Esophagus squamous epithelium (tissue), 5 donors: ENCODE measurements around the gene NAGLU. TPM values are rescaled to one million over a fixed set of nuclear protein-coding genes. Genes with fewer than 3 reads are reported as not detected.
"Not testable (repeated sequence)": the region's sequence is repeated elsewhere in the genome, so short reads cannot be mapped to it uniquely, and the experiment has no call there.

ENCODE experiments used
- DNase-seq: peaks from one replicate; lab custom pipeline; 2025; lab: John Stamatoyannopoulos, UW
- H3K27ac ChIP-seq, 4 donors: fragments of 200-600 bp; sonication (generic); one replicate each; pipeline ENCODE4 v1.5.1; 2016 to 2019; ENCODE audit warnings: mild to moderate bottlenecking in 1 of 4
- H3K27me3 ChIP-seq, 4 donors: fragments of 200-600 bp; sonication (generic); 1 replicate in 3 of 4; 2 replicates in 1 of 4; pipeline versions ENCODE4 v1.5.1 to v1.6.0; 2017 to 2021; ENCODE audit warnings: antibody characterized with exemption in 1 of 4
- H3K36me3 ChIP-seq, 3 donors: fragments of 200-600 bp; sonication (generic); one replicate each; pipeline ENCODE4 v1.5.1; 2016 to 2019
- H3K4me1 ChIP-seq, 3 donors: fragments of 200-600 bp; sonication (generic); one replicate each; pipeline ENCODE4 v1.5.1; 2017 to 2019
- H3K4me3 ChIP-seq, 4 donors: fragments of 200-600 bp; sonication (generic); 1 replicate in 3 of 4; 2 replicates in 1 of 4; pipeline ENCODE4 v1.5.1; 2016 to 2019; ENCODE audit warnings: mild to moderate bottlenecking in 2 of 4, moderate library complexity in 1 of 4
- H3K9me3 ChIP-seq, 3 donors: fragments of 200-600 bp; sonication (generic); one replicate each; pipeline ENCODE4 v1.5.1; 2016 to 2019
- POLR2A ChIP-seq, 4 donors: fragments of 450-650 bp; IDR thresholded peaks; one replicate each; pipeline ENCODE4 v1.6.1; 2017; ENCODE audit warnings: antibody characterized with exemption in 4 of 4, mild to moderate bottlenecking in 4 of 4, moderate library complexity in 3 of 4
- WGBS, 2 donors: methylation state at CpG; one replicate each; pipeline ENCODE4 v1.1.5; 2018; 5-methylcytosine and 5-hydroxymethylcytosine counted together
- intact Hi-C: fragments of 100-400 bp; cut with DNase I; formaldehyde crosslinking; loops from one replicate; pipeline ENCODE4 v1.15.0; 2022
- total RNA-seq, 4 donors: library from RNA; depleted of rRNA; stranded (reverse); fragments of >200 nt; gene quantifications; one replicate each; pipeline ENCODE4 v1.1.0, GENCODE V29; 2016
- TF ChIP-seq, protein P1 (sequence below), 6 experiments: fragments of 450-650 bp in 4 of 6; fragments of 200-600 bp in 2 of 6; sonication (generic) in 2 of 6; IDR thresholded peaks; one replicate each; pipeline ENCODE4 v1.5.1; 2016 to 2019; ENCODE audit warnings: antibody characterized with exemption in 6 of 6, mild to moderate bottlenecking in 4 of 6, moderate library complexity in 4 of 6
- donor health status: DM: yes; HTN: yes; CAD: no.

Gene NAGLU
- total RNA-seq, 4 donors from 2014 or later, result 19.2 to 39.0 (median 26.5) TPM

DNA sequence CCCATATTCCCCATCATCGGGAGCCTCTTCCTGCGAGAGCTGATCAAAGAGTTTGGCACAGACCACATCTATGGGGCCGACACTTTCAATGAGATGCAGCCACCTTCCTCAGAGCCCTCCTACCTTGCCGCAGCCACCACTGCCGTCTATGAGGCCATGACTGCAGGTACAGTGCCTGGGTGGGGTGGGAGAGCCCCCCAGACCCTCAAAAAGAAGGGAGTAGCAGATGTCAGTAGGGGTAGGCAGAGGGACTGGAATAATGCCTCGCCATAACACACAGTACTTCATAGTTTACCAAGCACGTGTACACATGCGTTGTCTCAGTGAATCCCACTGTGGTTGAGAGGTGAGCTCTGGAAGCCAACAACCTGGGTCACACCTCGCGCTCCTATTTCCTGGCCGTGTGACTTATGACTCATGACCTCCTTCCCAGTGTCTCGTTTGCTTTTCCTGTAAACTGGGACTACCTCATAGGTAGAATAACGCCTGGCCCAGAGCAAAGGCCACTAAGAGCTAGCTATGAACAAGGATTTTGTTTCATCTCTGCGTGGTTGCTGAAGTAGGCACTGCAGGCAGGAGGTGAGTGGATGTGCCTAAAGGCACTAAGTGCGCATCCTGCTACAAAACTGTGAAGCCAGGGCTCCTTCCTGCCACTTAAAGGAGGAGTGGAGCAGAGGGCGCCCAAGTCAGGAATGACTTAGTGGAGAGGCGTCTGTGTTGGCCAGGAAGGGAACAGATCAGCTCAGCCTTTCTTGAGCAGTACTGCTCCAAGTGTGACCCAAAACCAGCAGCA, 5.2 kb downstream of the NAGLU start:
- peaks cover 6 to 67% (median 27%) of the 10 kb centered on the region in 3 donors for H3K36me3 ChIP-seq

DNA sequence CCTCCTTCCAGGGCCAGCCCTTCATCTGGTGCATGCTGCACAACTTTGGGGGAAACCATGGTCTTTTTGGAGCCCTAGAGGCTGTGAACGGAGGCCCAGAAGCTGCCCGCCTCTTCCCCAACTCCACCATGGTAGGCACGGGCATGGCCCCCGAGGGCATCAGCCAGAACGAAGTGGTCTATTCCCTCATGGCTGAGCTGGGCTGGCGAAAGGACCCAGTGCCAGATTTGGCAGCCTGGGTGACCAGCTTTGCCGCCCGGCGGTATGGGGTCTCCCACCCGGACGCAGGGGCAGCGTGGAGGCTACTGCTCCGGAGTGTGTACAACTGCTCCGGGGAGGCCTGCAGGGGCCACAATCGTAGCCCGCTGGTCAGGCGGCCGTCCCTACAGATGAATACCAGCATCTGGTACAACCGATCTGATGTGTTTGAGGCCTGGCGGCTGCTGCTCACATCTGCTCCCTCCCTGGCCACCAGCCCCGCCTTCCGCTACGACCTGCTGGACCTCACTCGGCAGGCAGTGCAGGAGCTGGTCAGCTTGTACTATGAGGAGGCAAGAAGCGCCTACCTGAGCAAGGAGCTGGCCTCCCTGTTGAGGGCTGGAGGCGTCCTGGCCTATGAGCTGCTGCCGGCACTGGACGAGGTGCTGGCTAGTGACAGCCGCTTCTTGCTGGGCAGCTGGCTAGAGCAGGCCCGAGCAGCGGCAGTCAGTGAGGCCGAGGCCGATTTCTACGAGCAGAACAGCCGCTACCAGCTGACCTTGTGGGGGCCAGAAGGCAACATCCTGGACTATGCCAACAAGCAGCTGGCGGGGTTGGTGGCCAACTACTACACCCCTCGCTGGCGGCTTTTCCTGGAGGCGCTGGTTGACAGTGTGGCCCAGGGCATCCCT, 7.4 kb downstream of the NAGLU start:
- no peak overlapping the region for H3K27ac ChIP-seq
- H3K36me3 ChIP-seq, result peaks cover 6 to 63% (median 27%) of the 10 kb centered on the region in 3 donors
- H3K9me3 ChIP-seq, result no peaks in the 10 kb centered on the region
- intact Hi-C loops, result no loop called here
- no peak for TF ChIP-seq POLR2A (IDR thresholded peaks at IDR 0.05)
- TF ChIP-seq, protein P1, sequence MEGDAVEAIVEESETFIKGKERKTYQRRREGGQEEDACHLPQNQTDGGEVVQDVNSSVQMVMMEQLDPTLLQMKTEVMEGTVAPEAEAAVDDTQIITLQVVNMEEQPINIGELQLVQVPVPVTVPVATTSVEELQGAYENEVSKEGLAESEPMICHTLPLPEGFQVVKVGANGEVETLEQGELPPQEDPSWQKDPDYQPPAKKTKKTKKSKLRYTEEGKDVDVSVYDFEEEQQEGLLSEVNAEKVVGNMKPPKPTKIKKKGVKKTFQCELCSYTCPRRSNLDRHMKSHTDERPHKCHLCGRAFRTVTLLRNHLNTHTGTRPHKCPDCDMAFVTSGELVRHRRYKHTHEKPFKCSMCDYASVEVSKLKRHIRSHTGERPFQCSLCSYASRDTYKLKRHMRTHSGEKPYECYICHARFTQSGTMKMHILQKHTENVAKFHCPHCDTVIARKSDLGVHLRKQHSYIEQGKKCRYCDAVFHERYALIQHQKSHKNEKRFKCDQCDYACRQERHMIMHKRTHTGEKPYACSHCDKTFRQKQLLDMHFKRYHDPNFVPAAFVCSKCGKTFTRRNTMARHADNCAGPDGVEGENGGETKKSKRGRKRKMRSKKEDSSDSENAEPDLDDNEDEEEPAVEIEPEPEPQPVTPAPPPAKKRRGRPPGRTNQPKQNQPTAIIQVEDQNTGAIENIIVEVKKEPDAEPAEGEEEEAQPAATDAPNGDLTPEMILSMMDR (IDR thresholded peaks at IDR 0.05), result no peak
- DNase-seq, result no peak
- 75% methylated on average over 8 of the region's 39 CpGs; no CpG with 5 or more reads in 1 of the 2 donors for WGBS, 2 donors
- peaks cover 8 to 28% (median 16%) of the 10 kb centered on the region in 3 donors for H3K4me1 ChIP-seq
- H3K4me3 ChIP-seq, result no peak overlapping the region
- H3K27me3 ChIP-seq, result no peaks in the 10 kb centered on the region

More for the DNA sequence above, 5.2 kb downstream of the NAGLU start:
- intact Hi-C loops, result no loop called here
- 64 to 69% methylated on average over 14 to 16 of the region's 17 CpGs for WGBS, 2 donors
- Histone ChIP-seq H3K9me3 (no peaks in the 10 kb centered on the region), H3K4me1 (peaks cover 9 to 27% (median 10%) of the 10 kb centered on the region in 3 donors), H3K27ac (peak overlapping the region in 3 of 4 donors; percentile 25 to 47 (median 30)), H3K27me3 (no peaks in the 10 kb centered on the region), H3K4me3 (no peak overlapping the region)
- TF ChIP-seq, protein P1 (IDR thresholded peaks at IDR 0.05), result no peak
- TF ChIP-seq POLR2A (IDR thresholded peaks at IDR 0.05), result no peak
- DNase-seq, result no peak

DNA sequence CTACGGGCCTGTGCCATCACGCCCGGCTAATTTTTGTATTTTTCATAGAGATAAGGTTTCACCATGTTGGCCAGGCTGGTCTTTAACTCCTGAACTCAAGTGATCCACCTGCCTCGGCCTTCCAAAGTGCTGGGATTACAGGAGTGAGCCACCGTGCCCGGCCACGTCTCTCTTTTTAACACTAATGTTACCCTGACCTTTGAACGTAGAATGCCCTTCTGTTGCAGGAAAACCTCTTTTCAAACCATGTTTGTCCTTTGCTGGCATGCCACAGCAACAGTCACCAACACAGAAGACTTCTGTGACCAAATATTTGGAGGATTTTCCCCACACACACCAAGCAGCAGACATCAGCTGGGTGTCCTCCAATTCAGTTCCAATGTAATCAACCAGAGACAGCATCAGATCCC, 8.8 kb downstream of the NAGLU start:
- H3K27me3 ChIP-seq, result no peaks in the 10 kb centered on the region
- no peak overlapping the region for H3K4me3 ChIP-seq
- H3K9me3 ChIP-seq, result no peaks in the 10 kb centered on the region
- intact Hi-C loops, result no loop called here
- no peak for DNase-seq
- no peak overlapping the region for H3K27ac ChIP-seq
- H3K4me1 ChIP-seq, result peaks cover 12 to 38% (median 25%) of the 10 kb centered on the region in 3 donors
- no peak for TF ChIP-seq POLR2A (IDR thresholded peaks at IDR 0.05)
- TF ChIP-seq, protein P1 (IDR thresholded peaks at IDR 0.05), result no peak
- WGBS, 2 donors, result 66 to 80% methylated on average over 8 of the region's 8 CpGs
- peaks cover 0 to 49% (median 18%) of the 10 kb centered on the region in 3 donors for H3K36me3 ChIP-seq

DNA sequence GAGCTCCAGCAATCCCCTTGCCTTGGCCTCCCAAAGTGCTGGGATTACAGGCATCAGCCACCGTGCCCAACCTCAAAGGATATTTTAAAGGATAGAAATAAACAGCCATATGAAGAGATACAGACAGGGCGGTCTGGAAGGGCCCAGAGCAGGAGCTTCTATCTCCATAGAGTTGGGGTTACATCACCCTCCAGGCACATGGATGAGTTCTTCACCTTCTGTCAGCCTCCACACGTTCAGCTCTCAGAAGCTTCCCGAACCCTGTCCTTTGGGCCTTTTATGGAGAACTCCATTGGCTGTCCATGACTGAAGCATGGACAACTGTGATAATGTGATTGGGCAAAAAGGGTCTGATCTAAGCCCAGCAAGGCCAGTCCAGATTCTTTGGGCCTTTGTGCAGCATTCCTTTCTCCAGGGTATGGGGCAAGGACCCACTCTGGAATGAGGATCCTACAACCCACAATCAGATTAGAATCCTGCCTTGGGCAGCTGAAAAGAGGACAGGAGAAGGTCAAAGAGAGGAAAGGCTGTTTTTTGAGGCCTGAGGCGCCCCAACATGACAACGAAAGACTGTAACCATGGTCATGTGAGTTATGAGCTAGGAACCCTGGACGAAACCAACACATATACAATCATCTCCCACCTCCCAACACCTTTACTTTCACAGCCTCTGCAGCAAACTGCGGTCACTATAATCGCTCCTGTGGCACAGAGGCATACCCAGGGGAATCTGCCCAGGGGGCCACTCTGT, 9.9 kb downstream of the NAGLU start:
- H3K4me3 ChIP-seq, H3K9me3 ChIP-seq, H3K27me3 ChIP-seq, intact Hi-C loops, DNase-seq, H3K27ac ChIP-seq: not testable (repeated sequence)
- 88 to 91% methylated on average over 7 to 9 of the region's 9 CpGs for WGBS, 2 donors
- Histone ChIP-seq H3K4me1 (peaks cover 12 to 36% (median 25%) of the 10 kb centered on the region in 3 donors), H3K36me3 (peaks cover 0 to 38% (median 18%) of the 10 kb centered on the region in 3 donors)

DNA sequence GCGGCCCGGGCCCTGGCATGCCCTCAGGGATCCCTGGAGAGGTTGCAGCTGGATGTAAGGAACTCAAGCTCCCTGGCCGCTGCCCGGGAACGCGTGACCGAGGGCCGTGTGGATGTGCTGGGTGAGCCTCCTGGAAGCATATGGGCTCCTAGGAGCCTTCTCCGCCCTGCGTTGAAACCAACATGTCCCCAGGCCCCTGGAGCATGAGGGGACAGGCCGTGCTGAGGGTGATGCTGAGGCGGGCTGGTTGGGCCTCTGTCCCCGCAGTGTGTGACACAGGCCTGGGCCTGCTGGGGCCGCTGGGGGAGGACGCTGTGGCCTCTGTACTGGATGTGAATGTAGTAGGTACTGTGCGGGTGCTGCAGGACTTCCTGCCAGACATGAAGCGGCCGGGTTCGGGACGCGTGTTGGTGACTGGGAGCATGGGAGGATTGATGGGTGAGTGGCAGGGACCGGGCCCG, 11.0 kb downstream of the NAGLU start:
- DNase-seq, result no peak
- TF ChIP-seq POLR2A (IDR thresholded peaks at IDR 0.05), result no peak
- TF ChIP-seq, protein P1 (IDR thresholded peaks at IDR 0.05), result no peak
- Histone ChIP-seq H3K9me3 (no peaks in the 10 kb centered on the region), H3K4me3 (no peak overlapping the region), H3K4me1 (peaks cover 12 to 29% (median 25%) of the 10 kb centered on the region in 3 donors), H3K36me3 (peaks cover 0 to 34% (median 16%) of the 10 kb centered on the region in 3 donors), H3K27me3 (no peaks in the 10 kb centered on the region), H3K27ac (no peak overlapping the region)
- intact Hi-C loops, result no loop called here
- 39% methylated on average over 10 of the region's 23 CpGs; no CpG with 5 or more reads in 1 of the 2 donors for WGBS, 2 donors
